Mucosa of descending colon (tissue), 3 donors: ENCODE measurements around the gene SLF2. TPM values are rescaled to one million over a fixed set of nuclear protein-coding genes. Genes with fewer than 3 reads are reported as not detected.

Experiments
- ATAC-seq: fragments of 200-7000 bp; cut with Tn5 transposase; one replicate; pipeline ENCODE4 v1.9.1; 2020; ENCODE audit warnings: mild to moderate bottlenecking, moderate library complexity
- DNase-seq, 3 donors: peaks; one replicate each; pipeline ENCODE4 v3.0.0-alpha.2; 2020
- H3K36me3 ChIP-seq: fragments of 200-600 bp; one replicate; pipeline ENCODE4 v1.8.0; 2021; ENCODE audit warnings: low read depth, mild to moderate bottlenecking
- H3K4me1 ChIP-seq: fragments of 200-600 bp; one replicate; pipeline ENCODE4 v1.8.0; 2021; ENCODE audit warnings: low read depth, mild to moderate bottlenecking
- H3K4me3 ChIP-seq: fragments of 200-600 bp; one replicate; pipeline ENCODE4 v1.8.0; 2021; ENCODE audit warnings: mild to moderate bottlenecking
- H3K9me3 ChIP-seq: fragments of 200-600 bp; one replicate; pipeline ENCODE4 v1.8.0; 2021; ENCODE audit warnings: mild to moderate bottlenecking
- intact Hi-C, 2 donors: fragments of 100-400 bp; cut with DNase I in 1 of 2; cut with micrococcal nuclease in 1 of 2; formaldehyde crosslinking; loops; one replicate each; pipeline versions ENCODE4 v1.11.0 to v1.11.1; 2022; cut with DNase I, micrococcal nuclease
- total RNA-seq, 3 donors: library from RNA; stranded (reverse); fragmentation: NEBNext Ultra II Directional in 2 of 3; extraction: Animal tissue kit (Norgen Biotek cat#: 25700) in 2 of 3; gene quantifications; one replicate each; pipeline versions ENCODE4 v1.2.1 to v1.2.4, GENCODE V29; 2021 to 2023
- TF ChIP-seq, protein P1 (sequence below): fragments of 200-600 bp; IDR thresholded peaks from one replicate; pipeline ENCODE4 v1.8.0; 2022; ENCODE audit warnings: antibody characterized with exemption, mild to moderate bottlenecking
- donor health status: DM: no; HTN: no; CAD: no; lungs with moderate emphysema.
- donor health status: DM: no; HTN: no; CAD: no.
- donor health status: DM: no; HTN: yes; CAD: no.

The SLF2 gene
- total RNA-seq, 3 donors from 2014 or later: 23.0 to 31.1 (median 27.5) TPM

- H3K9me3 ChIP-seq: no peaks in the 10 kb centered on the region
- intact Hi-C loops: no loop called here
- H3K4me3 ChIP-seq: peak overlapping the region; percentile 68
- H3K36me3 ChIP-seq: no peaks in the 10 kb centered on the region
- TF ChIP-seq, protein P1, sequence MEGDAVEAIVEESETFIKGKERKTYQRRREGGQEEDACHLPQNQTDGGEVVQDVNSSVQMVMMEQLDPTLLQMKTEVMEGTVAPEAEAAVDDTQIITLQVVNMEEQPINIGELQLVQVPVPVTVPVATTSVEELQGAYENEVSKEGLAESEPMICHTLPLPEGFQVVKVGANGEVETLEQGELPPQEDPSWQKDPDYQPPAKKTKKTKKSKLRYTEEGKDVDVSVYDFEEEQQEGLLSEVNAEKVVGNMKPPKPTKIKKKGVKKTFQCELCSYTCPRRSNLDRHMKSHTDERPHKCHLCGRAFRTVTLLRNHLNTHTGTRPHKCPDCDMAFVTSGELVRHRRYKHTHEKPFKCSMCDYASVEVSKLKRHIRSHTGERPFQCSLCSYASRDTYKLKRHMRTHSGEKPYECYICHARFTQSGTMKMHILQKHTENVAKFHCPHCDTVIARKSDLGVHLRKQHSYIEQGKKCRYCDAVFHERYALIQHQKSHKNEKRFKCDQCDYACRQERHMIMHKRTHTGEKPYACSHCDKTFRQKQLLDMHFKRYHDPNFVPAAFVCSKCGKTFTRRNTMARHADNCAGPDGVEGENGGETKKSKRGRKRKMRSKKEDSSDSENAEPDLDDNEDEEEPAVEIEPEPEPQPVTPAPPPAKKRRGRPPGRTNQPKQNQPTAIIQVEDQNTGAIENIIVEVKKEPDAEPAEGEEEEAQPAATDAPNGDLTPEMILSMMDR: peak; percentile 88
- DNase-seq (peak; percentile 86 to 94 (median 91)), ATAC-seq (peak; percentile 75)
- H3K4me1 ChIP-seq: peaks cover 18% of the 10 kb centered on the region
These were observed 84.8 kb downstream of the SLF2 start for GRCh38 chr10:100997360-100998182.

GRCh38 chr10:100998183-100998990 is 85.6 kb downstream of the SLF2 start:
- H3K4me3 ChIP-seq: peak overlapping the region; percentile 68
- no peaks in the 10 kb centered on the region for H3K36me3 ChIP-seq
- H3K9me3 ChIP-seq: no peaks in the 10 kb centered on the region
- intact Hi-C loops: no loop called here
- DNase-seq (peak; percentile 90 to 93 (median 91)), ATAC-seq (peak; percentile 61)
- TF ChIP-seq, protein P1: no peak
- H3K4me1 ChIP-seq: peaks cover 18% of the 10 kb centered on the region

- intact Hi-C loops: no loop called here
- Histone ChIP-seq H3K36me3 (no peaks in the 10 kb centered on the region), H3K4me3 (peak overlapping the region; percentile 67), H3K9me3 (no peaks in the 10 kb centered on the region), H3K4me1 (peaks cover 18% of the 10 kb centered on the region)
- DNase-seq: peak; percentile 81 to 89 (median 88)
- ATAC-seq: peak; percentile 75
- TF ChIP-seq, protein P1: peak; percentile 91
These were observed 86.4 kb downstream of the SLF2 start for GRCh38 chr10:100998991-100999741.

GRCh38 chr10:100999742-101000126 is 87.0 kb downstream of the SLF2 start, which contains the start of gene LZTS2:
Gene LZTS2 (plus strand): TSS chr10:100999808. CDS start chr10:101002539, 2,731 bp downstream.
- peaks cover 18% of the 10 kb centered on the region for H3K4me1 ChIP-seq
- DNase-seq (no peak), ATAC-seq (peak; percentile 37)
- H3K9me3 ChIP-seq: no peaks in the 10 kb centered on the region
- peak within 1 kb of the TSS; percentile 67 for H3K4me3 ChIP-seq
- intact Hi-C loops: no loop called here
- TF ChIP-seq, protein P1: no peak
- H3K36me3 ChIP-seq: no peaks in the 10 kb centered on the region
